Activated CD4-positive, alpha-beta T cell treated with anti-CD3 and anti-CD28 coated beads, Interleukin-2, amount 10 ng/mL, durations not matched to agents 24 days and 14 days (primary cell): ENCODE data around the gene NXN. TPM values are rescaled to one million over a fixed set of nuclear protein-coding genes. Genes with fewer than 3 reads are reported as not detected.
"Not testable (repeated sequence)": the region's sequence is repeated elsewhere in the genome, so short reads cannot be mapped to it uniquely, and the experiment has no call there.

Experiments used
- DNase-seq: peaks from one replicate; pipeline ENCODE4 v3.0.0; 2022
- H3K27ac Mint-ChIP-seq: one replicate; pipeline ENCODE4 v1.8.0; 2022; ENCODE audit warnings: mild to moderate bottlenecking, mixed read lengths
- H3K27me3 Mint-ChIP-seq: one replicate; pipeline ENCODE4 v1.8.0; 2022; ENCODE audit warnings: mixed read lengths
- H3K36me3 Mint-ChIP-seq: one replicate; pipeline ENCODE4 v1.8.0; 2022; ENCODE audit warnings: low read depth, mild to moderate bottlenecking, mixed read lengths
- H3K4me1 Mint-ChIP-seq: one replicate; pipeline ENCODE4 v1.8.0; 2021; ENCODE audit warnings: mixed read lengths
- H3K4me3 Mint-ChIP-seq: one replicate; pipeline ENCODE4 v1.8.0; 2022; ENCODE audit warnings: mild to moderate bottlenecking, moderate library complexity, mixed read lengths
- H3K9me3 Mint-ChIP-seq: one replicate; pipeline ENCODE4 v1.8.0; 2021; ENCODE audit warnings: mixed read lengths
- intact Hi-C: fragments of 100-400 bp; cut with micrococcal nuclease; formaldehyde crosslinking; loops from one replicate; pipeline ENCODE4 v1.15.1; 2023
- total RNA-seq: library from RNA; stranded (reverse); gene quantifications from 2 replicates; pipeline ENCODE4 v1.2.3, GENCODE V29; 2022

Gene NXN
- total RNA-seq, 1 donor from 2014 or later: 0.14 TPM

- intact Hi-C loops: no loop called here
- H3K4me1 Mint-ChIP-seq: no peaks in the 10 kb centered on the region
- peaks cover 7% of the 10 kb centered on the region for H3K27me3 Mint-ChIP-seq
- no peak overlapping the region for H3K4me3 Mint-ChIP-seq
- H3K9me3 Mint-ChIP-seq: no peaks in the 10 kb centered on the region
- H3K36me3 Mint-ChIP-seq: no peaks in the 10 kb centered on the region
- H3K27ac Mint-ChIP-seq: no peak overlapping the region
- DNase-seq: no peak
Measured at GRCh38 chr17:945672-946071, 33.9 kb downstream of the NXN start.

DNA sequence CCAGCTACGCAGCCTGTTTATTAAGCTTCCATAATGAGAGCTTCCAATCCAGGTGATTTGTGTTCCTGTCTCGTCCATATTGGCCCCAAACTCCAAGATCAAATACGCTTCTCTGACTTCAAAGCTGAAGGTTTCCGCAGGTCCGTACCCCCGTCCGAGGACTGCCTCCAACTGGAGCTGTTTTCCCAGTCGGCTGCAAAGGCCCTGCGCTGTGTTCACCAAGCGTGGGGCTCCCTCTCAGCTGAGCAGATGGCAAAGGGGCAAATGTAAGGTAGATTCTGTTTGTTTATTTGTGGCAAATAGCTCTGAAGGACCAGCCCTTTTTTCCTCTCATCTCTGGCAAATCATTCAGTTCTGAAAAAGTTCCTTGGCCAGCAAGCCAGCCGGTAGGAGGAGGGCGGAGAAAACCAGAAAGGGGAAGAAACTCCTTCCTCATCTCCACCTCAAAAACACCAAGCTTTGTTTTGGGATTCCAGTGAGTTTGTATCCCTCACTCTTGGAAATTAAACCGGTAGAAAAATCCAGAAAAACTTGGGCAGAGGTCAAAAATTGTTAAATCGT lies 35.2 kb downstream of the NXN start:
- H3K4me3 Mint-ChIP-seq: no peak overlapping the region
- no peaks in the 10 kb centered on the region for H3K27me3 Mint-ChIP-seq
- intact Hi-C loops: no loop called here
- no peak overlapping the region for H3K27ac Mint-ChIP-seq
- no peak for DNase-seq
- no peaks in the 10 kb centered on the region for H3K36me3 Mint-ChIP-seq
- H3K4me1 Mint-ChIP-seq: no peaks in the 10 kb centered on the region
- no peaks in the 10 kb centered on the region for H3K9me3 Mint-ChIP-seq

DNA sequence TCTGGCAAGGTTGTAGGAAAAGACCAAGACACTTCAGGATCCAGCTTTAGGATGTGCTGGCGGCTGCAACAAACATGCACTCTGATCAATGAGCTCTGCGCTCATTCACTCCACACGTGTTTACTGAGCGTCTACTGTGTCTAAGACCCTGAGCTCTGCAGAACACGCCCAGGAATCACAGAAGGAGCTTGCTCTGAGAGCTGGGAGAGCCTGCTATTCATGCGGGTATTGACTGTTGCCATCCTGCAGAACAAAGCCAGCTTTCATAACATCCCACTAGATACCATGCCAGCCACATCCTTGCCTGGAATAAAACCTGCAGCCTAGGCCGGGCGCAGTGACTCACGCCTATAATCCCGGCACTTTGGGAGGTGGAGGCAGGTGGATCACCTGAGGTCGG lies 44.1 kb downstream of the NXN start:
- intact Hi-C loops: no loop called here
- H3K9me3 Mint-ChIP-seq: no peaks in the 10 kb centered on the region
- no peaks in the 10 kb centered on the region for H3K4me1 Mint-ChIP-seq
- no peak overlapping the region for H3K27ac Mint-ChIP-seq
- no peak overlapping the region for H3K4me3 Mint-ChIP-seq
- H3K36me3 Mint-ChIP-seq: no peaks in the 10 kb centered on the region
- DNase-seq: no peak
- H3K27me3 Mint-ChIP-seq: no peaks in the 10 kb centered on the region

- H3K27me3 Mint-ChIP-seq: no peaks in the 10 kb centered on the region
- intact Hi-C loops: no loop called here
- no peaks in the 10 kb centered on the region for H3K36me3 Mint-ChIP-seq
- H3K27ac Mint-ChIP-seq: no peak overlapping the region
- no peak overlapping the region for H3K4me3 Mint-ChIP-seq
- no peaks in the 10 kb centered on the region for H3K9me3 Mint-ChIP-seq
- no peak for DNase-seq
- no peaks in the 10 kb centered on the region for H3K4me1 Mint-ChIP-seq
Measured at GRCh38 chr17:933312-934073, 46.1 kb downstream of the NXN start.

DNA sequence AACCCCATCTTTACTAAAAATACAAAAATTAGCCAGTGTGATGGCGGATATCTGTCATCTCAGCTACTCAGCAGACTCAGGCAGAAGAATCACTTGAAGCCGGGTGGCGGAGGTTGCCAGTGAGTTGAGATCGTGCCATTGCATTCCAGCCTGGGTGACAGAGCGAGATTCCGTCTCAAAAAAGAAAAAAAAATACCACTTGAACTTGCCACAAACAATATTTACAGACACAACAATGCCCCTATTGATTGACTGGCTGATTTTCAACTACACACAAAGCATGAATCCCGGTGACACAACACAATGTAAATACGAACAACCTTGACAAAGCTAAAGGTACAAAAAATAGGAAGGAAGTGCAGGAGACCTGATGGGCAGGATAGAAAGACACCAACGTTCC lies 49.3 kb downstream of the NXN start:
- Mint-ChIP-seq H3K27me3 (no peaks in the 10 kb centered on the region), H3K4me3 (no peak overlapping the region), H3K9me3 (no peaks in the 10 kb centered on the region), H3K36me3 (no peaks in the 10 kb centered on the region), H3K27ac (no peak overlapping the region), H3K4me1 (no peaks in the 10 kb centered on the region)
- no peak for DNase-seq
- intact Hi-C loops: no loop called here

- Mint-ChIP-seq H3K27me3 (no peaks in the 10 kb centered on the region), H3K36me3 (no peaks in the 10 kb centered on the region), H3K9me3 (no peaks in the 10 kb centered on the region), H3K27ac (no peak overlapping the region), H3K4me3 (no peak overlapping the region), H3K4me1 (no peaks in the 10 kb centered on the region)
- DNase-seq: no peak
- intact Hi-C loops: no loop called here
Measured at GRCh38 chr17:929586-929985, 50.0 kb downstream of the NXN start.

- Mint-ChIP-seq H3K4me3 (no peak overlapping the region), H3K27ac (no peak overlapping the region), H3K27me3 (no peaks in the 10 kb centered on the region), H3K36me3 (no peaks in the 10 kb centered on the region), H3K9me3 (no peaks in the 10 kb centered on the region), H3K4me1 (no peaks in the 10 kb centered on the region)
- intact Hi-C loops: no loop called here
- DNase-seq: no peak
Measured at GRCh38 chr17:927611-928461, 51.7 kb downstream of the NXN start.

DNA sequence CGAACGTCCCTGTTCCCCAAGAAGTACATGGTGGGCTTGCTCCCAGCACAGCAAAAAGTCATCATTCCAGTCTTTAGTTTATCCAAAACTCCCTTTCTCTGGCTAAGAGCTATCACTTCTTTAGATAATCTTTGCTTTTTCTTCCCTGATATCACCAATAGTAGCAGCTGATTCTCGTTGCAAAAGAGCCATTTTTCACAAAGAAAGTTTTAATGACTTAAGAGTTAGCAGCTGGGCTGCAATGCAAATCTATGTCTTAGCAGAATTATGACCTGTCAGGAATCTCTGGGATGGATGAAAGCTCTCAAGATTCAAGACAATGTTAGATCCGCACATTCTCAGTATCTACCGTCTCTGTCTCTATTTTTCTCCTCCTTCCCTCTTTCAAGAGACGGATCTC lies 53.8 kb downstream of the NXN start:
- intact Hi-C loops: no loop called here
- Mint-ChIP-seq H3K4me1 (no peaks in the 10 kb centered on the region), H3K4me3 (no peak overlapping the region), H3K27me3 (no peaks in the 10 kb centered on the region), H3K27ac (no peak overlapping the region), H3K9me3 (no peaks in the 10 kb centered on the region), H3K36me3 (no peaks in the 10 kb centered on the region)
- DNase-seq: no peak

DNA sequence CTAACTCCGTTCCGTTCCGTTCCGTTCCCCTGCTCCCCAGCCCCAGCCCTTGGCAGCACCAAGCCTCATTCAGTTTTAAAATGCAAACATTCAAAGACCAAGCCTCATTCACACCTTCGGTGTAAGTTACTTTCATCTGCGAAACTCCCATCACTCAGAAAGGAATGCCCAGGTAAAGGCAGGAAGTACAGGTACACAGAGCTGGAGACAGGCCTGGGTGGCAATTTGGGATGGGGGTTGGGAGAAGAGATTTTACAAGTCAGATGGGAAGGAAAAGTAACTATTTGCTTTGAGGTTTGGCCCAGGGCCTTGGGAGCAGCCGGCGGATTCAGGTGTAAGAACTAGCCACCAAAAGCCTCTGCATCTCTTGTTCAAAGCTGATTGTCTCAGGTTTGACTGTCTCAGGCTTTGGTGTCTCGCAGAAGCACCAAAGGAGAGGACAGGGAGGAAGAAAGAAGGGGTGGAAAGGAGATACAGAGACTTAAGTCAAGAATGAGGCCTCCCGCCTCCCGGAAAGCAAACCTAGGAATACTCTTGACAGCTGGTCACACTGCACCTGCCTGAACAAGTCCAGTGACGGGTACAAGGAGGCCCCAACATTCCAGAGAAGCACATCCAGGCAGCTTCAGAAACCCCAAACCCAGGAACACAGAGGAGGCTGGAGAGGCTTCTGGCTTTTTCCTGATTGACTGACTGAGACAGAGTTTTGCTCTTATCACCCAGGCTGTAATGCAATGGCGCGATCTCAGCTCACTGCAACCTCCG lies 54.7 kb downstream of the NXN start:
- Mint-ChIP-seq H3K4me1 (no peaks in the 10 kb centered on the region), H3K9me3 (no peaks in the 10 kb centered on the region), H3K36me3 (no peaks in the 10 kb centered on the region), H3K4me3 (no peak overlapping the region), H3K27ac (no peak overlapping the region), H3K27me3 (no peaks in the 10 kb centered on the region)
- no peak for DNase-seq
- intact Hi-C loops: no loop called here

DNA sequence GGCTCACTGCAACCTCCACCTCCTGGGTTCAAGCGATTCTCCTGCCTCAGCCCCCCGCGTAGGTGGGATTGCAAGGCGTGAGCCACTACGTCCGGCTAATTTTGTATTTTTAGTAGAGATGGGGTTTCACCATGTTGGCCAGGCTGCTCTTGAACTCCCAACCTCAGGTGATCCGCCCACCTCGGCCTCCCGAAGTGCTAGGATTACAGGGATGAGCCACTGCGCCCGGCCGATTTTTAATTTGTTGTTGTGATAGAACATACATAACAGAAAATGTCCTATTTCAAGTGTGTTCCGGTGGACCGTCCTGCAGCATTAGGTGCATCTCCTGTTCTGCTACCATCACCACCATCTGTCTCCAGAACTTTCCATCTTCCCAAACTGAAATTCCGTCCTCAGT lies 55.3 kb downstream of the NXN start:
- H3K4me3 Mint-ChIP-seq, H3K27ac Mint-ChIP-seq, DNase-seq, H3K9me3 Mint-ChIP-seq, intact Hi-C loops, H3K27me3 Mint-ChIP-seq, H3K36me3 Mint-ChIP-seq, H3K4me1 Mint-ChIP-seq: not testable (repeated sequence)

DNA sequence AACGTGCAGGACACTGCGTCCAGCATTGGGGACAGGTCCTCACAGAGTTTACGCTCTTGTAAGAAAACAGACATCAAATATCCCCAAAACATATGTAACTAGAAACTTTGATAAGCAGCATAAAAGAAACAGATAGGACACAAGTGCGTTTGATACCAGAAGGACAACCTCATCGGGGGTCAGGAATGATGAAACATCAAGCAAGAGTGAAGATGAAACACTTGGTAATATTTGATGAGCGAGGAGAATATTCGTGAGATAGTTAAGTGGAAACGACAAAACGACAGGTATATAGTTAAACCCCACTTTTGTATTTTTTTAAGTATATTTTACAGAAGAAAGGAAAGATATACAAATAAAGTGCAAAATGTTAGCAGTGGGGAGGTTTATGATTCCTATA lies 55.9 kb downstream of the NXN start:
- DNase-seq: no peak
- H3K36me3 Mint-ChIP-seq: no peaks in the 10 kb centered on the region
- H3K4me1 Mint-ChIP-seq: no peaks in the 10 kb centered on the region
- H3K27me3 Mint-ChIP-seq: no peaks in the 10 kb centered on the region
- intact Hi-C loops: no loop called here
- H3K9me3 Mint-ChIP-seq: no peaks in the 10 kb centered on the region
- H3K4me3 Mint-ChIP-seq: no peak overlapping the region
- H3K27ac Mint-ChIP-seq: no peak overlapping the region

GRCh38 chr17:921161-921560 lies 58.4 kb downstream of the NXN start:
- H3K27me3 Mint-ChIP-seq: no peaks in the 10 kb centered on the region
- H3K4me3 Mint-ChIP-seq: no peak overlapping the region
- no peaks in the 10 kb centered on the region for H3K36me3 Mint-ChIP-seq
- intact Hi-C loops: no loop called here
- no peaks in the 10 kb centered on the region for H3K9me3 Mint-ChIP-seq
- no peak for DNase-seq
- H3K4me1 Mint-ChIP-seq: no peaks in the 10 kb centered on the region
- no peak overlapping the region for H3K27ac Mint-ChIP-seq

DNA sequence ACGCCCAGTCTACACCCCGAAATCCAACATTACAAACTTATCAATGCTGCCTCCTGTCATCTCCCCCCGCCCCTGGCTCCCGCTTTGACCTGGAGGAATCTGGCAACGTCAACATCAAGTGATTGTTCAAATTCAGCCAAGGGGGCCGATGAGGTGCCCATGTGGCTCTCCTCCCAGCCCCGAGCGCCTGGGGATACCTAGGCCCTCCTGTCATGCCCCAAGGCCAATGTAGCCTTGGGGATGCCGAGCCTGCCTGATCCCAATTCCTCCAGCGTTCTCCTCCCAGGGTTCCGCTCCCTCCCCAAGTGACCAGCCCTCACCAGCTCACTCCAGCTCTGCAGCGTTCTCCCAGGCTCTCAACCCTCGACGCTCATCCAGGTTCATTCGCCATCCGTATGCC lies 59.4 kb downstream of the NXN start:
- intact Hi-C loops: no loop called here

More for the DNA sequence above, 59.4 kb downstream of the NXN start:
- Mint-ChIP-seq H3K4me1 (no peaks in the 10 kb centered on the region), H3K27me3 (no peaks in the 10 kb centered on the region), H3K4me3 (no peak overlapping the region), H3K27ac (no peak overlapping the region), H3K9me3 (no peaks in the 10 kb centered on the region), H3K36me3 (no peaks in the 10 kb centered on the region)
- no peak for DNase-seq
